Measurements from ENCODE around the gene UGT1A3. TPM values are rescaled to one million over a fixed set of nuclear protein-coding genes. Genes with fewer than 3 reads are reported as not detected.

The UGT1A3 gene
- total and polyA plus RNA-seq, 10 of the 15 experiments (the other 5 are each of a cell fraction or from before 2014, with no cell fraction given): not detected

GRCh38 chr2:233803994-233804393 is 75.2 kb downstream of the UGT1A3 start:
- no peak for TF ChIP-seq NR2C2 (IDR thresholded peaks at IDR 0.05; ENCODE audit: borderline replicate concordance, control insufficient read depth, insufficient read length, low read depth)
- no peak for TF ChIP-seq TCF12 (IDR thresholded peaks at IDR 0.05; ENCODE audit: low read depth, low read length)
- no peak for TF ChIP-seq SMAD1 (IDR thresholded peaks at IDR 0.05; ENCODE audit: low read depth, partially characterized antibody)
- TF ChIP-seq ELK1 (IDR thresholded peaks at IDR 0.05; ENCODE audit: low read depth, low read length): no peak
- no peak for TF ChIP-seq ETV6 (conservative IDR thresholded peaks at IDR 0.05 in 1 of 2, IDR thresholded peaks at IDR 0.05 in 1 of 2; ENCODE audit: borderline replicate concordance in 1 of 2, low read depth in 1 of 2)
- TF ChIP-seq MAX (IDR thresholded peaks at IDR 0.05; ENCODE audit: low read depth, low read length): no peak
- DNase-seq (ENCODE audit: low read depth, low spot score) (no peak), ATAC-seq (no peak), FAIRE-seq (no peak)
- no peaks in the 10 kb centered on the region for H4K20me1 ChIP-seq (ENCODE audit: control insufficient read depth, insufficient read depth)
- H3K9me3 ChIP-seq (replicated peaks; ENCODE audit: control insufficient read depth, insufficient read depth, low read length): no peaks in the 10 kb centered on the region
- BruUV-seq (replicated peaks): no TSS peak
- 49% methylated on average over 8 of the region's 8 CpGs for WGBS (ENCODE audit: insufficient coverage, insufficient replicate concordance, low lambda C conversion rate, missing lambda C conversion rate)
- SMC1A ChIA-PET (ENCODE audit: uncharacterized antibody, unreplicated experiment): no interaction called here
- in situ Hi-C loops (cut with MboI) (no loop called here), intact Hi-C loops (cut with micrococcal nuclease; ENCODE audit: unreplicated experiment) (no loop called here)
- POLR2A ChIA-PET: no interaction called here
- RAD21 ChIA-PET (ENCODE audit: unreplicated experiment): no interaction called here
- no peak overlapping the region for H3K4me3 ChIP-seq
- no peak overlapping the region for H3K4me2 ChIP-seq (ENCODE audit: control insufficient read depth, insufficient read depth)
- no peak overlapping the region for H3K9ac ChIP-seq (ENCODE audit: control insufficient read depth, insufficient read depth, low read length)
- no peaks in the 10 kb centered on the region for H3K36me3 ChIP-seq (ENCODE audit: control insufficient read depth in 2 of 2, insufficient read depth in 2 of 2, low read length in 1 of 2)
- no peaks in the 10 kb centered on the region; a peak in 2 of 4 replicates for H3K27me3 ChIP-seq (replicated peaks in 1 of 2; ENCODE audit: control insufficient read depth in 2 of 2, insufficient read depth in 2 of 2, low read length in 1 of 2)
- H3K79me2 ChIP-seq (ENCODE audit: control insufficient read depth, insufficient read depth, low read length): no peaks in the 10 kb centered on the region
- CTCF ChIA-PET: no interaction called here
- H3K27ac ChIP-seq (ENCODE audit: control insufficient read depth, insufficient read depth): no peak overlapping the region
- H3K4me1 ChIP-seq (ENCODE audit: control insufficient read depth, insufficient read depth, low read length): no peaks in the 10 kb centered on the region
- no peak overlapping the region for H2AFZ ChIP-seq (ENCODE audit: control insufficient read depth, low read depth, low read length)

Data from GM12878 (cell line).